ENCODE results near the gene MACC1.
"Not testable (repeated sequence)": the region's sequence is repeated elsewhere in the genome, so short reads cannot be mapped to it uniquely, and the experiment has no call there.

Gene MACC1

GRCh38 chr7:20126060-20126459, 91.1 kb downstream of the MACC1 start:
- not testable (repeated sequence) for DNase-seq (ENCODE audit: low read depth)

- DNase-seq (ENCODE audit: low read depth): not testable (repeated sequence)
Observed at GRCh38 chr7:20124087-20124486, 93.1 kb downstream of the MACC1 start.

- not testable (repeated sequence) for DNase-seq (ENCODE audit: low read depth)
Observed at GRCh38 chr7:20122653-20123316, 94.4 kb downstream of the MACC1 start.

- no peak for DNase-seq (ENCODE audit: low read depth)
Observed at GRCh38 chr7:20122073-20122472, 95.1 kb downstream of the MACC1 start.

- no peak for DNase-seq (ENCODE audit: low read depth)
Observed at GRCh38 chr7:20121404-20121803, 95.8 kb downstream of the MACC1 start.

DNA sequence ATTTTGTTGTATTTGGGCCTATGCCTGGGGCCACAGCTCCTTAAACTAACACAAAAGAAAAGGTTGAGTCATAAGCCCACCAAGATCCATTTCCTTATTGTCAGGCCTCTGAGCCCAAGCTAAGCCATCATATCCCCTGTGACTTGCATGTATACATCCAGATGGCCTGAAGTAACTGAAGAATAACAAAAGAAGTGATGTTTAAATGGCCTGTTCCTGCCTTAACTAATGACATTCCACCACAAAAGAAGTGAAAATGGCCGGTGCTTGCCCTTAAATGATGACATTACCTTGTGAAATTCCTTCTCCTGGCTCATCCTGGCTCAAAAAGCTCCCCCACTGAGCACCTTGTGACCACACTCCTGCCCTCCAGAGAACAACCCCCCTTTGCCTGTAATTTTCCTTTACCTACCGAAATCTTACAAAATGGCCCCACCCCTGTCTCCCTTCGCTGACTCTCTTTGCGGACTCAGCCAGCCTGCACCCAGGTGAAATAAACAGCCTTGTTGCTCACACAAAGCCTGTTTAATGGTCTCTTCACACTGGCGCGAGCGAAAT, 96.5 kb downstream of the MACC1 start:
- not testable (repeated sequence) for DNase-seq (ENCODE audit: low read depth)

DNA sequence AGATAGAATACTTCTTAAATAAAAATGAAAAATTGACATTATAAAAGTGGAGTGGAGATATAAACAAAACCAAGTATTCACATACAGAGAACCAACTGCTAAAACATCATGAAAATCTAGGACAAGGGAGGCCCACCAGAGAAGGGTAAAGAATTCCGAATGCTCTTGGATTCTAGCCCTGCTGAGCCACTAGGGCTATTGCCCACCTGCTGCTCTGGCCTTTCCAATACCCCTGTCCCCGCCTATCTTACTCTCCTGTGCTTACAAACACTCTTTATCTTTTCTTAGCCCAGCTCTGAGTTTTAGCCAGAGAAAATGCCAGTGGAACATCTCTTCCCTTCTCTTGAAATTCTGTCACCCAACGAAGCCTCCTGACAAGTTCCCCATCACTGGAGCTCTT, 100.3 kb downstream of the MACC1 start:
- DNase-seq (ENCODE audit: low read depth): no peak

DNA sequence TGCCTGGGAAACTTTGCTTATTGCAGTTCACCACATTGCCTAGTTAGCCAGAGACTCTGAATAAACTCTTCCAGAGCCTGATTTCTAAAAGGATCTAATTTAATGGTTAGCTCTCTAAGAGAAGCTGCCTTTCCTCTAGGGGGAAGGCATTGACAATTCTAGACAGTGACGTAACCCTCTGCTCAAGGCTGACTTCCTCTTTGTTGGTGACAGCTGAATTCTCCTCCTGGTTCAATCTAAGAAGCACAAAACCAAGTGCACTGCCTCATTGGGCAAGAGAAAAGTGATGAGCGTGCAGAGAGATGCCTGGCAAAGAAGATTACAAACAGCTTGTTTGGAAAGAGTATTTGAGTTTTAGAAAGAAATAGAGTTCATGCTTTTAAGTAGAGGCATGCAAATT, 102.7 kb downstream of the MACC1 start:
- DNase-seq (ENCODE audit: low read depth): no peak

DNA sequence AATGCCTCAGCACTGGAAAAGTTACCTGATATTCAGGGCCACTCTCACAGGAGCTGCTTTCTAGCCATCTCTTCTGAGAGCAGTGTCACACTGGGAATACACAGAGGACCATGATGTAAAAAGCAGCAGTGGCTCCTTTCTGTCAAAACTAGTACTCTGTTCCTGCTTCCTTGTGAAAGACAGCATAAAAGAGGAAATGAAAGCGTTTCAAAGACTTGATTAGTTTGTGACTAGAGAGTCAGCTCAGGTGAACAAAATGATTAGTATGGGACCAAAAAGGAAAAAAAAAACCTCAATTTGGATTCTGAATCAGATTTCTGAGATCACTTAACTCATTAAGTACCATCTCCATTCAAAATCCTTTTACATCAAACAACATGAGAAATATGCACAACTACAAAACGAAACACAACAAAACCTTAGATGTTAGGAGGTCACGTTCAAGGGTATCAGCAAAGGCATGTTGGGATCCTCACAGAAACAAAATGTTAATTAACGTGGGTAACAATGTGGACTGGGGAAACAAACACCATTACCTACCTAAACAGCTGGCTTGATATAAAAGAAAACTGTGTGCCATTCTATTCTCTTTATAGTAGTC, 103.7 kb downstream of the MACC1 start:
- DNase-seq (ENCODE audit: low read depth): no peak

GRCh38 chr7:20112696-20113095, 104.5 kb downstream of the MACC1 start:
- DNase-seq (ENCODE audit: low read depth): no peak

- DNase-seq (ENCODE audit: low read depth): no peak
Observed at GRCh38 chr7:20111821-20112542, 105.2 kb downstream of the MACC1 start.

DNA sequence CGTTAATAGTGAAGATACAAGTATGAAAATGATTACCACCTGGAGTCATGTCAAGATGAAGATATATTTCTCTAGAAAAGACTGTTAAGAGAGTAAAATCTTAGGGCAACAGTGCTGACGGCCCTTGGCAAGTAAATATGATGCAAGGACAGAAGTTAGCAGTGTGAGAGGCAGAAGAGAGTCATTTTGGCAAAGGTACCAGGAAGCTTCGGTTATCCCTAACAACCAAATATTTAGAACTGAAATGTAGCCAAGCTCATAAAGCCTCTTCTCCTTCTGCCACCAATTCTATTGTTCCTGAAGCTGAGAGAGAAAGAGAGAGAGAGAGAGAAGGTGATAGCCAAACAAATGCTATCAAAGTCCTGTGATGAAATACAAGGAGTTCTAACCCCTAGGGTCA, 109.6 kb downstream of the MACC1 start:
- DNase-seq (ENCODE audit: low read depth): no peak

DNA sequence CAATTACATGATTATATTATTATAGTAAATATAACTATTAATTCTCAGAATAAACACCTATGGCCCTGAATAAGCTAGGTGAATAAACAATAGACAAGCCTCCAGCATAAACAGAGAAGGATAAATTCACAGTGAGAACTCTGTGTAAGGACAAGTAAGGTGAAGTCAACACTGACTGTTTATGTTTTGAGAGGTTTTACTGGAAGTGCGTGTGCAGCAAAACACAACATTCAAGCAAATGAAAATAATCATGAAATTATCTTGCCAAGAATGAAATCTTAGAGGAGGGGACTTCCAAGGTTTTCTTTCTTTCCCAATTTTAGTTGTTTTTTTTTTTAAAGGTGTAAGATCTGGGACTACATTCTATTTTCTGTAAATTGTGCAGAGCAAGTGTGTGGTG, 112.5 kb downstream of the MACC1 start:
- DNase-seq (ENCODE audit: low read depth): no peak

- DNase-seq (ENCODE audit: low read depth): no peak
Observed at GRCh38 chr7:20102982-20103381, 114.2 kb downstream of the MACC1 start.

DNA sequence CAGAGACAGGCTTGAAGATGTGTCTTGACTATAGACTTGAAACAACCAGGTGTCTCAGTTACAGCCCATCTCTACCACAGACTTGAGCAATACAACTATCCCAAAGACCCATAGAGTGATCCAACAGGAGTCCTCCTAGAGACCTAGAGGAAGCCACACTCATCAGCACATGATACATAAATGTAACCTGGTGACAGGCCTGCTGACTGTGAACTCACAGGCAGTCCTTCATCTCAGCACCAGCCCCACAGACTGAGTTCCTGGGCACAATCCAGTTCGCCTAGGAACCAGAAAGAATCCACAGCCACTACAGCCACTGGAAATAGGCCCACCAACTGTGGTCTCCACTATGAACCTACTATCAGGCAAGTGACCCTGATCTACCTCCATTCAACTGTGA, 121.3 kb downstream of the MACC1 start:
- no peak for DNase-seq (ENCODE audit: low read depth)

DNA sequence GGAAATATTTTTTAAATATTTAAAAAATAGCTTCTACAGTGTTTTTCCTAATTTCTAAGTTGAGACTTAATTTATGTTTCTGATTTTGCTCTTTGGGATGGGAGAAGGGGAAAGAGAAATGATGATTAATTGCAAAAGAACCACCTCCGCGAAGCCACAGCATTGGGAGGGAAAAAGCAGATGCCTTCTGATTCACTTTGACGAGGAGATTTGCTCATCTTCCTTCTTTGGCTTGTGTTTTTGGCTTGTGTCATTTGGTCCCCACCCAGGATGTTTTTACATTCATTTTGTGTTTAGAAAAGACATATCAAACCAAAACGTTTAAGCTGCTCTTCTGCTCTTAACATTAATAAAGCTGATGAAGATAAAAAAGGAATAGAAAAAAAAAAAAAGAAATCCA, 121.7 kb downstream of the MACC1 start:
- DNase-seq (ENCODE audit: low read depth): no peak

DNA sequence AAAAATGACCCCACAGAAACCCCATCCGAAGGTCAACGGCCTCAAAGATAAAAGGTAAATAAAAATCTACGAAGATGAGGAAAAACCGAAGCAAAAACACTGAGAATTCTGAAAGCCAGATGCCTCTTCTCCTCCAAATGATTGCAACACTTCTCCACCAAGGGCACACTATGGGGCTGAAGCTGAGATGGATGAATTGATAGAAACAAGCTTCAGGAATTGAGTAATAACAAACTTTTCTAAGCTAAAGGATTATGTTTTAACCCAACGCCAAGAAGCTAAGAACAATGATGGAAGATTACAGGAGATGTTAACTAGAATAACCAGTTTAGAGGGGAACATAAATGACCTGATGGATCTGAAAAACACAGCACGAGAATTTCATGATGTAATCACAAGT, 127.8 kb downstream of the MACC1 start:
- no peak for DNase-seq (ENCODE audit: low read depth)

GRCh38 chr7:20085086-20085485, 132.1 kb downstream of the MACC1 start:
- DNase-seq (ENCODE audit: low read depth): no peak

Measured in stimulated activated CD8-positive, alpha-beta memory T cell treated with anti-CD3 and anti-CD28 coated beads, Interleukin-12 subunit alpha, Interleukin-12 subunit beta, amount 100 ng/mL, for 4 hours (primary cell).